HTERT RPE-1 (cell line): ENCODE data around the gene FAM53B.

Experiments
- in situ Hi-C: fragments of 300-500 bp; cut with MboI; formaldehyde crosslinking; loops from 4 replicates; pipeline ENCODE4 v1.14.3; 2020; ENCODE audit warnings: low sequenced_read_pairs

FAM53B gene

GRCh38 chr10:124698545-124699469, 45.4 kb downstream of the FAM53B start:
- in situ Hi-C loops: no loop called here

- in situ Hi-C loops: no loop called here
These were observed 46.2 kb downstream of the FAM53B start for GRCh38 chr10:124697837-124698544.

- in situ Hi-C loops: no loop called here
These were observed 46.7 kb downstream of the FAM53B start for GRCh38 chr10:124697443-124697836.

GRCh38 chr10:124696446-124697392, 47.5 kb downstream of the FAM53B start:
- in situ Hi-C loops: no loop called here

- in situ Hi-C loops: no loop called here
These were observed 48.9 kb downstream of the FAM53B start for GRCh38 chr10:124695259-124695658.

GRCh38 chr10:124694481-124695220, 49.5 kb downstream of the FAM53B start:
- in situ Hi-C loops: no loop called here

GRCh38 chr10:124693801-124694416, 50.3 kb downstream of the FAM53B start:
- in situ Hi-C loops: no loop called here

GRCh38 chr10:124693396-124693795, 50.8 kb downstream of the FAM53B start:
- in situ Hi-C loops: no loop called here

GRCh38 chr10:124692100-124692446, 52.1 kb downstream of the FAM53B start:
- in situ Hi-C loops: no loop called here

GRCh38 chr10:124691421-124692099, 52.6 kb downstream of the FAM53B start:
- in situ Hi-C loops: no loop called here

GRCh38 chr10:124691002-124691401, 53.2 kb downstream of the FAM53B start:
- in situ Hi-C loops: no loop called here

GRCh38 chr10:124689911-124690498, 54.2 kb downstream of the FAM53B start:
- in situ Hi-C loops: no loop called here

GRCh38 chr10:124688889-124689670, 55.1 kb downstream of the FAM53B start:
- in situ Hi-C loops: no loop called here

GRCh38 chr10:124688386-124688785, 55.8 kb downstream of the FAM53B start:
- in situ Hi-C loops: no loop called here

- in situ Hi-C loops: no loop called here
These were observed 57.3 kb downstream of the FAM53B start for GRCh38 chr10:124686707-124687376.

GRCh38 chr10:124685261-124685660, 58.9 kb downstream of the FAM53B start:
- in situ Hi-C loops: no loop called here

GRCh38 chr10:124683814-124684213, 60.4 kb downstream of the FAM53B start:
- in situ Hi-C loops: no loop called here
